Hematopoietic multipotent progenitor cell treated with erythropoietin and hydrocortisone succinate and interleukin-3 and kit ligand, for 15 days (in vitro differentiated cells): ENCODE data around the gene CUEDC1.

Experiments used
- DNase-seq: peaks from one replicate; pipeline ENCODE4 v3.0.0-alpha.2; 2015; ENCODE audit warnings: low spot score

The CUEDC1 gene

DNA sequence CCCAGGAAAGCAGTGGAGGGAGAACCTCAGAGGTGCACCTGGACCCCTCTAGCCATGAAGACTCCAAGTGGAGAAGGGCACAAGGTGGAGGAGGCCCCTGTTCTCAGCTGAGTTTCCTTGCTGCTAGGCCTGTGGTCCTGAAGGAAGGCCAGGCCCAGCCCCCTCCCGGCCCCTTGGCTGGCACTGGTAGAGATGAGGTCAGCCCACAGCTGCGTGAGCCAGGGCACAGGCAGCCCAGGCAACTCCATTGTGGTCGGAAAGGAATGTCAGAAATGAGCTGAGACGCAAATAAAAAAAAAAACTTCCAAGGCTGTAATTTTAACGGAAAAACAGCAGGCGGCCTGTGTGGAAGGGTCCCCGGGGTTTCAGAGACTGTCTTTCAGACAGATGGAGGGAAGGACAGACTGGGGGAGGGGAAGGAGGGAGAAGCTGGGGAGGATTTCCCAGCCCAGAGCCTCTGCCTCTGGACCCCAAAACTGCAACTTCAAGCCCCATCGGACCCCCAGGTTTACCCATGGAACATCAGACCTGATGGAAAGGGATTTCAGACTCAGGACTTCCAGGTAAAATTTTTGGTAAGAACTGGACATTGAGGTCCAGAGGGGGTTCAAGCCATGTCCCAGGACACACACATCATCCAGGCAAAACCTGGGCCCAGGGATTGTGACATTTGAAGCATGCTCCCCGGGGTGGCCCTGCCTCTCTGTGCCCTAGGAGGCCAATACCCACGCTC lies 79.8 kb downstream of the CUEDC1 start:
- DNase-seq, result no peak

DNA sequence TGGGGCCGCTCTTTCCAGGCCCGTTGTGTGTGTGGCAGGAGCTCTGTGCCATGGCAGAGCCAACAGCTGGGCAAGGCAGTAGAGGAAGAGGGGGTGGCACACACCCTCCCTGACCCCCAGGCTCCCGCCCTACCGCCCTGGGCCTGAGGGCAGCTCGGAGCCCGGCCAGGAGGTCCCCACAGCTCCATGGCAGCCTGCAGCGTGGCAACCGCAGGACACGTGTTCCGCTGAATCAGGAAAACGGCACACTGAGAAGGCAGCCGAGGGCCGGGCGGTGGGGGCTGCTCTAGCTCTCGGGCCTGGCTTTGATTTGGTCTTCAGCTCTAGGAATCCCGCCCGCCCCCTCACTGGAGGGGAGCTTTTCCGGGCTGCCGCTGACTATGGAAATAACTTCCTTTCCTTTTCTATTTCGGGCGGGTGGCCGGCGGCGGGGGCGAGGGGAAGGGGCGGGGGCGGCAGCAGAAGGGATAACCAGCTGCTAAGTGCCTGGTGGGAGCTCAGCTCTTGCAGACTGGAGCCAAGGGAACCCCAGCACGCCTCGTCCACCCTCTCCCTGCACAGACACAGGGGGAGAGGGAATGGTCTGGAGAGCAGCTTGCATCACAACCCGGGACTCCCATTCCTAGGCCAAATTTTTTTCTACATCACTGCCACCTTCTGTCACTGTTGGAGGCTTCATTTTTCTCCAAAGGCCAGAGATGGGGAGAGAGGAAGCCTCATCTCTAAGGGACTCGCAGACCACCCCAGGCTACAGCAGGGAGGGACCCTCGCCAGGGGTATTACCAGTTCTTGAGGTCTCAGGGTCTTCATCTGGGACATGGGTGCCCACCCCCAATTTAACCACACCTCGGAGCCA lies 80.5 kb downstream of the CUEDC1 start:
- DNase-seq, result no peak

DNA sequence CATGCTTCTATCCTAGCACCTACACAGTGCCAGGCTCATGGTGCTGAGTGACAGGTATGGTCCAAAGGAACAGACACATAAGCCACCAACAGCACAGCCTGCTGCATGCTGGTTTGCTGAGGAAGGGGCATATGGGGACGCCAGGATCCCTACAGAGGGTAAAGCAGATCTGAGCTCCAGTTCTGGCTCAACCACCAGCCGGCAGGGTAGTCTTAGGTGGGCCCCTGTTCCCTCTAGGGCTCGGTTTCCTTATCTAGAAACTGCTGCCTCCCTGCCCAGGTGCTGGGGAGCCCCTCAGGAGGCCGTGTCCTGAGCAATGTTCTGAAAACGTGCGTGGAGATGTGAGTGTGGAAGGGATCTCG lies 81.2 kb downstream of the CUEDC1 start:
- no peak for DNase-seq

DNA sequence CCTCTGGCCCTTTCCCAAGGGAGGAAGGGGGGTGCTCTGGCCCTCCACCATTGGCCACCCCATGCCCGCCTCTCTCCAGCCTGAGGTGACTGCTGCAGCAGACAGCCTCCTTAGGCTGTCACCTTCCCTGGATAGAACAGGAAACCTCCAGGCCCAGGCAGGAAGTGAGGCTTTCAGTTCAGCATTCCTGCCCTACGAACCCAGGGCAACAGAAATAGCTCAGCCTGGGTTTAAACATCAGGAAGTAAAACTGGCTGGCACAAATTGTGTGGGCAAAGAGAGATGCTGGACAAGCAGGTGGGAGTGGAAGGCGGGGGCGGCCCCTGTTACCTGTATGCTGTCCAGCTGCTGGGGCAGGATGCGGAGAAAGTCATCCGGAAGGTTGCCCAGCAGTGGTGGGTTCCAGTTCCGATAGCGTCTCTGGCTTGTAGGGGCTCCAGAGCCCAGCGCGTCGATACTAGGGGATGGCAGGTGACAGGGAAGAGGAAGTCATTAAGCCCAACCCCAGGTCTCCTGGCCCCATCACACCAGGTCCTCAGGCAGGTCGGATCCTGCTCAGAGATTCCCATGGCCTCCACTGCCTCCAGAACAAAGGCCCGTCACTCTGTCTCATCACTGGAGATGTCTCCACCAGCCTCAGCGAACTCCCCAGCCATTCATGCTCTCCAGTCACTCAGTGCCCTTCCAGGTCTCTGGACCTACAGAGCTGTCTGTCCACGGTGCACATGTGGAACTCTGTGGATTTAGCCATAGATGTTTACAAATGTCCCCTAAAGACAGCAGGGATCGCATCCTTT lies 81.8 kb downstream of the CUEDC1 start:
- DNase-seq, result no peak

DNA sequence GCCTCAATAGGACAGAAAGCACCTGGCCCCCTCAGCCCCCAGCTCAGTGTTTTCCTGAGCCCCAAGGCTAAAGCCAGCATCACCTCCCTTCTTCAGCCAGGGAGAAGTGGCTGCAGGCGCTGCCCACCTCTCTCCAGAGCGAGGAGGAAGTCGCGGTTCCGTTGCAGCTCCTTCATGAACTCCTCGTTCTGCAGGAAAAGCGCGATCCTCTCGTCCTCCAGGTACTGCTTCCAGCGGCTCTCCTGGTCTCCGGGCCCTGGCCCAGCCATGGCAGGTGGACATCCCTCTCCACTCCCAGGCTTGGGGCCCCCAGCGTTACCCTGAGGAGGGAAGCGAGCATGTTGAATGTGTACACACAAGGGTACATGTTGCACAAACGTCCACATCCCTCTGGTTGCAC lies 82.7 kb downstream of the CUEDC1 start:
- no peak for DNase-seq

DNA sequence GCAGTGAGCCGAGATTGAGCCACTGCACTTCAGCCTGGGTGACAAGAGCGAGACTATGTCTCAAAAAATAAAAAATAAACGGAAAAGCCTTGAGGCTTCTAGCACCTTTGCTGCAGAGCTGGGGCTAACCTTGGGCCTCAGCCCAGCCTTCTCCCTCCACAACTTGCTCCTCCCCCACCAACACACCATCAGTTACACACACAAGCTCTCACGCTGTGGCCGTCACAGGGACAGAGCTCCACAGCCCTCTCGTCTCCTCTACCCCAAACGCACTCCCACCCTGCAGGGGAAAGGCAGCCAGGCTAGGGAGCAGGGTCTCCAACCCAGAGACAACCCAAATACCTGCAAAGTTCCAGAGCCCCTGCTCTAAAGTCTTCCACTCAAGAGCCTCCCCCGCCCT lies 83.3 kb downstream of the CUEDC1 start:
- no peak for DNase-seq

DNA sequence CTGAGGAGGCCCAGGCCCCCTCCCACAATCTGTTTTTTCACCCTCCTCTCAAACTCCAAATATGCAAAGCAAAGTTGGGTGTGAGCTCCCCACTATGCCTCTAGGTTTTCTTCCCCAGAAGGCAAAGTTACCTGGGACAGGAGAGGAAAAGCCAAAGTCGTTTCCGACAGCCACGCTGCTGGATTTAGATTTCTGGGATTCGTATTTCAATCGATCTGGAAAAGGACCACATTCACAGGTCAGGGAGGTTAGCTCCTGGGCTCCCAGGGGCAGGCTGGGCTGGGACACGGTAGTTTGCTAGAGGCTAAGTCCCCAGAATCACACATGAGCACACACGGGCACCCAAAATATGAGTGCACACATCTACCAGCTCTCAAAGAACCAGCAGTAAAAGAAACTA lies 84.1 kb downstream of the CUEDC1 start:
- no peak for DNase-seq

DNA sequence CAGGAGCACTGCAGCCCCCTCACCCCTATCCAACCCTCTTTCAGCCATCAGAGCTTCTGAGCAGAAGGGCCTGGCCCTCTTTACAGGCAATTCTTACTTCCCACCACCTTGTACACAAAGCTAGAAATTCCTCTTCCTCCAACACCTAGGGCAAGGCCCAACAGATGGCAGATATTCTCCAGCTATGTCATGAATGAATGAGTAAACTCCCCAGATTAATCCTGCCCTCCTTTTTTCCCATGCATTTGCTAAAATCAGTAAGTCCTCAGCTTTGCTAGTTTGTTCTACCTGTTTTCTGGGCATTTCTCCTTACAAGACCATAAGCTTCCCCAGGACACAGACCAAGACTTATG lies 85.0 kb downstream of the CUEDC1 start:
- no peak for DNase-seq

DNA sequence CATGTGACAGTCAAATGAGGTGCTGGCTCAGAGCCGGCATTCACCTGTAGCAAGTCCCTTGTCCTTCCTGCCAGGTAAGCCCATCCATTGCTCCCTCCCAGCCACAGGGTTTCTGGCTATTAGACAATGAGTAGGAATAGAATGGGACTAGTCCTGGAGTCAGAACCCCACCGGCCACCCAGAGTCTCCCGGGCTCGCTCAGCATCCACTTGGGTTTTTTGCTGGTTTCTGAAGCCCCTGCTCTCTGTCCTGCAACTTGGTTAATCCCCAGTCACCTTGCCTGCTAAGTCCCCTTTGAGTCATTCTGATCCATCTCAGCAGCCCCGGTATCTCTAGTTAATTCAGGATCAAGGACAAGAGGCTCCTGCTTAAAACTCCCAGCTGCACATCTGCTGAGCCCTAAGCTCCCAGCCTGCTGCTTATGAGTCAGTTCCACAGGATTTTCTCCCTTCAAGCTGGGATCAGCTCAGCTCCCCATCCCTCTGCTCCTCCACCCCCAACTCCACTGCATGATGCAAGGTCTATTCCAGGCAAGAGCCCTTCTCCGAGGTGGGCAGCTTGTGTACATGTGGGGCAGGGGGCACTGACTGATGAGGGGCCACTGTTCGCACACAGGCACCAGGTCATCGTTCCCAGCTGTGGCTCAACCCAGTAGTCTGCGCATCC lies 85.5 kb downstream of the CUEDC1 start:
- DNase-seq, result no peak

DNA sequence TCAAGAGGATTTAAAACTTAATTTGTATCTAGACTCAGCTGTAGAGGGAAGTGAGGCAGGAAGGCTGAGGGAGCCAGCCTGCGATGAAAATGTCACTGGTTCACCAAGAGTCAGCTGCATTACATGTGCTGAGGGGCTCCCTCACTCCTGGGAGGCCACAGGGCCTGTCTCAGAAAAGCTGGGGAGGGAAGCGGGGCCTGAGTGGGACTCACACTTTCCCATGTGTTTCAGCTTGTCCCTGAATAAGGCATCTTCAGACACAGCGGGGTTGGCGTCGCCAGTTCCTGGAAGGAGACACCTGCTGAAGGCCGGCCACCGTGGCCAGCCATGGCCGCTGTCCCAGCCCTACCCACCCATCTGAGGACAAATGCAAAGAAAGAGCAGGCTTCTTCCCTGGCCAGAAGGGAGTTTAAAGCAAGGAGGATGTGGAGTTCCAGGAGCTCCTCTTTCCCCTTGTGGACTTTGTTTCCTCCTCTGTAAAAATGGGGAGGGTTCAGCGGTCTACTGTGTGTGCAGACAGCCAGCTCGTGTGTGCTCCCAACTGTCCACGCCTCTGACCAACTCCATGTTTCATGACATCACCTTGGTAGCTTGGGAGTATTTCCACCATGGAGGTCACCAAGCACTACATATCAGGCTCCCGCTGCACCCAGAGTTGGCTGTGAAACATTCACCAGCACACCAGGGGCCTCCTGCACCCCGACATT lies 86.1 kb downstream of the CUEDC1 start:
- DNase-seq, result no peak

DNA sequence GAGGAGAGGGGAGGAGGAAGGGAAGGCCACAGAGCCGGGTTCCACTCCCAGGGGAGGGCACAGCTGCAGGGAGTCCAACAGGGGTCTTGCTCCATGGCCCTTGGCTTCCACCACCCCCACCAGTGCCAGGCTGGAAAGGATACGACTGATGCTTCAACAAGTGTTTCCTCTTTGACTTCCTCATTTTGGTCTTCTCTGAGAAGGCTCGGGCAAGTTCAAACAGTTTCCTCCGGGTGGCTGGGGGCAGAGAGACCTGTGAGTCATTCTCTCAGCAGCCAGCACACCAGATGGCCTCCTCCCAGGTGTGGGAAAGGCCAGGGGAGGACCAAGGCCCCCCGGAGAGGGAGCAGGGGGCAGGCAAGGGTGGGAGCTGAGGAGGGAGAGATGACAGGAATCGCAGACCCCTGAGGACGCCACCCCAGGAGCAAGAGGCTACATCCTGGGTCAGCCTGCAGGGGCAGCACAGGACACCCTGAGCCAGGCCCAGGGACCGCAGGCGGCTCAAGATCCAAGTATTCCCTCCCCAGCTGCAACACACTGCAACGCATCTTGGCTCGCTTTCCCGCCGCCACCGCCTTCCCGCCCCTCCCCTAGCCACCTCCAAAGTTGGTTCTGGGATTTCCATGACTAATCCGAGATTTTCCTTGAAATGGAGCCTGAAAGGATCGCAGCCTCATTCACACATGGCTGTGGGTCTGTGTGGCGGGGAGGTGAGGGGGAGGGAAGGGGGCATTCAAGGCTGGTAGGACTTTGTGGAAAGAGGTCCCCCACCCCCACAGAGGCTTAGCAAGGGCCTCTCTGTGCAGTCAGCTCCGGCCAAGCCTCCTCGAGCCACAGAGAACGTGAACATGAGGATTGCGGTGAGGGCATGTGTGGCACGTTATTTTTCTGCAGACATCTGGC lies 87.0 kb downstream of the CUEDC1 start:
- no peak for DNase-seq

DNA sequence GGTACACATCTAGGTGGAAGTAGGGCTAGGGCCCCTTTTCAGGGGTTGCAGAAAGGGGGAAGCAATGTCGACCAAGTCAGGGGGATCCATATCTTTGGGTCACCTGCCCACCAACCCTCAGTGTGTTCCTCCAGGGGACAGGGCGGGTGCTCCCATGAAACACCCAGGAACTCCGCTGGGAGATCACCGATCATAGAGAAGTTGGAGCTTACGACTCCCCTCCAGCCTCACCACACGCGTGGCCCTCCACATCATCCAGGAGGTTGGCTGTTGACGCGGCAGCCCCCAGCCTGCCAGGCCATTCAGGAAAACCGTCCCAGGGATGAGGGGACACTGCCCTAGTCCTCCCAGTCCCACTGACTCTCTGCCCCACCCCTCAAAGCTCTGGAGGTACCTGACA lies 88.1 kb downstream of the CUEDC1 start:
- DNase-seq, result no peak

DNA sequence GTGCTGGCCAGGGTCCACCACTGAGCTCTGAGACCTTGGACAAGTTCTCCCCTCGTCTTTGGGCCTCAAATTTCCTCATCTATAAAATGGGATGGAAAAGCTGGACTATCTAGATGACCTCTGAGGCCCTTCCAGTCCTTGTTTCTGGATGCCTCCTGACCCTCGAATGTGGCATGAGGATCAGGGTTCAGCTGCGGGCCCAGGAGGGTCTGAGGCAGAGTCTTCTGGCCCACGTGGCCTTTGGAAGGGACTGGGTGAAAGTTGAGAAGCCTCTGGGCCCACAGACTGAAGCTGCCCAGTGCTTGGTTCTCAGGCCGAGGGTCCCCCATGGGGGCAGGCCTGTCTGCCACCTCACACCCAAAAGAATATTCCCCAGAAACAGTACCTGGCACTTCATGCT lies 88.5 kb downstream of the CUEDC1 start:
- DNase-seq, result no peak

DNA sequence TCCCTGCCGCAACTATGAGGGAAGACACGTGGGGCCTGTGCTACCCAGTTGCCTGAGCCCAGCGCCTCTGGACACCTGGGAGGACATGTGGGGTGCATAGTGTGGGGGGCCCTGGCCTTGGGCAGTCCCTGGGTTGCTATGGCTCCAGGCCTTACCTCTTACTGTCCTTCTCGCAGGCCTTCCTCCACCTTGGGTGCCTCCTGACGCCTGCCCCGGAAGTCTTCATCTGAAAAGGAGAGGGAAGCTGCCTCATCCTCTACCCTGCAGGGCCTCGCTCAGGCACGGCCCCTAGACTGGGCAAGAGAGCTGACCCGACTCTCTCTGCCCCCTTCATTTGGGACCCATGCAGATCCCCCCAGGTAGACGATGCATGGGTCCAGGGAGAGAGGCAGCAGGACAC lies 88.9 kb downstream of the CUEDC1 start:
- no peak for DNase-seq

DNA sequence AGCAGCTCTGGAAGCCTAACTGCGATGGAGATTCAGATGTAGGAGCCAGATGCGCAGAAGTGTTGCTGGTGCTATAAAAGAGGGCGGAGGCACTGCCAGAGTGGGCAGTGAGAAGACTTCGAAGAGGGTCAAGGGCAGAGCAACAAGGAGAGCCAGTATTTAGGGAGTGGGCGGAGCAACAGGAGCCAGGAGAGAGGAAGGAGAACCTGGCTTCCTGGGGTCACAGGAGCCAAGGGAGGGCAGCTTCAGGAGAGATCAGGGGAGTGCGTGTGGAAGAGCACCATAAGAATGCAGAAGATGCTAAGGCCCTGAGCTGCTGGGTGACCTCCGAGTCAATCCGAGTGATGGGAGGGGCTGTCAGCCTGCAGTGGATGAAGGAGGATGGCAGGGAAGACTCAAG lies 90.9 kb downstream of the CUEDC1 start:
- no peak for DNase-seq

DNA sequence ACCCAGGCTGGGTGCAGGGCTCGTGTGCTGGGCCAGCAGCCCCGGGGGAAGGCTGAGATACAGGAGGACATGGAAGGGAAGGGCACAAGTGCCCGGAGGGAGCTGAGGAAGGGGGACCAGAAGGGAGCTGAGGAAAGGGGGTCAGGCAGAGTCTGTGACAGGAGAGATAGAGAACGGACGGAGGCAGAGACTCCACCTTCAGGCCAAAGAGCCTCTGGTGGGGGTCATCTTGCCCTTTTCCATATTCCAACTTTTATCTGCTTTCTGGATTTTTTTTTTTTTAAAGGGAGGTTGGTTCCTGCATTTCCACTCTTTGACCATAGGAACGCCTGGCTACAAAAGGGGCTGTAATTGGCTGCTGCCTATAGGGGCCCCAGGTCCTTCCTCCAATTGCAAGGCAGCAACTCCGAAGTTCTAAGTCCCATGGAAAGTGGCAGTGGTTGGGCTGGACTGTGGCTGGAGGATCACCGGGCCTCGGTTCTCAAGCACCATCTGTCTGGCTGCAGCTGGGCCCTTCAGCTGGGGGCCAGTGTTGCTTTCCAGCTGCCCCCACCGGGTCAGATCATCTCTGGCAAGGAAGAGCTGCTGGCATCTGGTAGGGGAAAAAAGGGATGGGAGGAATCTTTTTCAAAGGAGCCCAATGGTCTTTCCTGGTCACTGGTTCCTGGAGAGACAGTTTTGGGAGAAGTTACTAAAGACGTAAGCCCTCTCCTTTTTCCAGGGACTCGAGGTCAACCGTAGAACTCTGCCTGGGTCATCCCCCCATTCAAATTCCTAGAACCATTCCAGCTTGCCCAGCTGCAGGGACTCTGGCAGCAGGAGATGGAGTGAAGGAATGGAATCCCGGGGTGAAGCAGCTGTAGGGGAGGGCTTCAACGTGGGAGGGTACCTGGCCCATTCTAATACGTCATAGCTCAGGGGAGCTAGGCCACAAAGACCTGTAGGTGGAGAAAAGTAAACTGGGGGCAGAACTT lies 92.2 kb downstream of the CUEDC1 start:
- DNase-seq, result no peak

DNA sequence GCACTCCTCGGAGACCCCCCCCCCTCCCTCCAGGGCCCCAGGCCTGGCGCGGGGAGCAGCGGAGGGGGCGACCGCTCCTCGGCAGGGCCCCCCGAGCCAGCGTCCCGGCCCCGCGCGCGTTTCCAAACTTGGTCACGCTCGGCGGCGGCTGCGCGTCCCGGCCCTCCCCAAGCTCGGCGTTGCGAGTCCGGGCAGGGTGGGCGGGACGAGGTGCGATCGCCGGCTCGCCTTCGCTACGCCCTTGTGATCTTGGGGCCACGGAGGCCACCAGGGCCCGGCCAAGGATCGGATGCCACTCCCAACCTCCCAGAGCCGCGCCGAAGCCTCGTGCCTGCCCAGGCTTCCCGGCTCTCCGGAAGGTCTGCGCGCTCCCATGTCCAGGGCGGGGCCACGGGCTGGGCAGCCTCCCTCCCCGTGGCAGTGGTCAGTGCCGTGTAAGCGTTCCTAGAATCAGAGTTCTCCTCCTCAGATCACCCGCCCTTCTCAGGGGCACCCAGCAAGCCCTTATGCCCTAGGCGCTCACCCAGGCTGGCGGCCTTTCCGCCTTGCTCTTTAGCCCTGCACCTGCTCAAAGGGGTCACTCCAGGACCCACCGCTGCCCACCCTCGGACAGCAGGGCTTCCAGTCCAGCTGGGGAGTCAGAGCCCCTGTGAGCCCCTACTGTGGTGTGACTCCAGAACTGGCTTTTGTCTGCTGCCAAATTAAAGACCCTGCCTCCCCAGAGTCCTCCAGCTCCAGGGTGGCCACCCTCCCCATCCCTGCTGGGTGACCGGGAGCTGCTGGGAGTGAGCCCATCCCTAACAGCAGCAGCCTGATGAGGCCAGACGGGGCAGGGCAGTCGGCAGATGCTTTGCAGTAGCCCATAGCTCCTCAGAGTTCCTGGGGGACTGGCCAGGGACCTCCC lies 93.2 kb downstream of the CUEDC1 start:
- DNase-seq, result no peak

DNA sequence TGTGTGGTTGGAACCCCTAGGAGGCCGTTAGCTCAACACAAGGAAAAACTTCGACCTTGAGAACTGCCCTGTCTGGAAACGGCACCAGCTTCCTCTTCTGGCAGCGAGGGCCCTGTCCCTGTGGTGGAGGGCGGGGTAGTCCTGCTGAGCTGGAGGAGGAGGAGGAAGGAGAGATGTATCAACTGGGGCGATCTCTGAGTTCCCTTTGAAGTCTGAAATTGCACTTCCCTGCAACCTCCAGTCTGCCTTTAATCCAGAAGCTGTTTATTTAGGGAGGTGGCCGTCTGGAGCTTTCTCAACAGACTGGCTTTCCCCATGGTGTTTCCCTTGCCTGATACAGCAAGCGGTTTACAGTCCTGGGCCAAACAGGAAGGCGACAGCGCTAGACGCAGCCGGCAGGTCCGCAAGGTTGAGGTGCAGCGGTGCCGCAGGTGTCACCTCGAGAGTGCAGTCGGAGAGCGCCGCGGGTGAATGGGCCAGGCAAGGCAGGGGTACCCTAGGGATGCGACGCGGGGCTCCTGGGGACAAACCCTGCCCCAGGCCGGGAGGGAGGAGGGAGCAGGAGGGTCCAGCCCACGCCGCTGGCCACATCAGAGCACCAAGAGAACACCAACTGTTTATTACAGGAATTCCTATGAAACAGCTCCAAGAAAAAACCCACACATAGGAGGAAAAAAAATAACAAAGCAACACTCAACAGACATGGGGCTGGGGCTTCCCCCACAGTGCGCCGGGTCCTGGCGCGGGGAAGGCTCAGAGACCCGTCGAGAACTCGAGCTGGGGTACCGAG lies 94.0 kb downstream of the CUEDC1 start:
- no peak for DNase-seq
